Astrocyte (in vitro differentiated cells and primary cell): Measurements from ENCODE around the gene TBC1D24. TPM values are rescaled to one million over a fixed set of nuclear protein-coding genes. Genes with fewer than 3 reads are reported as not detected.

Experiments
- DNase-seq: peaks from one replicate; pipeline ENCODE4 v3.0.0-alpha.2; 2010; ENCODE audit warnings: low read depth
- FAIRE-seq: peaks from 2 replicates; lab custom pipeline; 2011; peaks lifted over from hg19 to GRCh38; lab: Jason Lieb, UNC
- H2AFZ ChIP-seq: 2 replicates; pipeline ENCODE4 v1.6.0; 2012; ENCODE audit warnings: low read depth, low read length, inconsistent platforms
- H3K27ac ChIP-seq: 2 replicates; pipeline ENCODE4 v1.5.1; 2011; ENCODE audit warnings: low read depth, low read length, inconsistent platforms
- H3K27me3 ChIP-seq: 2 replicates; pipeline ENCODE4 v1.6.0; 2011; ENCODE audit warnings: low read length, inconsistent platforms; ENCODE audit not compliant: insufficient read depth
- H3K36me3 ChIP-seq: 2 replicates; pipeline ENCODE4 v1.5.1; 2011; ENCODE audit warnings: low read length, inconsistent platforms; ENCODE audit not compliant: insufficient read depth
- H3K4me1 ChIP-seq: 2 replicates; pipeline ENCODE4 v1.5.1; 2011; ENCODE audit warnings: low read length, inconsistent platforms; ENCODE audit not compliant: insufficient read depth
- H3K4me2 ChIP-seq: 2 replicates; pipeline ENCODE4 v1.6.0; 2012; ENCODE audit warnings: low read length, inconsistent platforms
- H3K4me3 ChIP-seq: 2 replicates; pipeline ENCODE4 v1.5.1; 2011; ENCODE audit warnings: low read depth, mild to moderate bottlenecking, low read length, inconsistent platforms; ENCODE audit not compliant: insufficient read depth
- H3K79me2 ChIP-seq: 2 replicates; pipeline ENCODE4 v1.6.0; 2012; ENCODE audit warnings: mild to moderate bottlenecking, low read length, inconsistent platforms; ENCODE audit not compliant: insufficient read depth
- H3K9ac ChIP-seq: 2 replicates; pipeline ENCODE4 v1.6.0; 2012; ENCODE audit warnings: mild to moderate bottlenecking, low read length, inconsistent platforms
- H3K9me3 ChIP-seq: 2 replicates; pipeline ENCODE4 v1.5.1; 2012; ENCODE audit warnings: low read depth, mild to moderate bottlenecking, low read length, inconsistent platforms; ENCODE audit not compliant: insufficient read depth
- H4K20me1 ChIP-seq: 2 replicates; pipeline ENCODE4 v1.6.0; 2012; ENCODE audit warnings: low read length, inconsistent platforms; ENCODE audit not compliant: insufficient read depth
- H3K27ac Mint-ChIP-seq: one replicate; pipeline ENCODE4 v1.8.0; 2021; ENCODE audit warnings: mild to moderate bottlenecking, mixed read lengths; ENCODE audit not compliant: unreplicated experiment
- H3K27me3 Mint-ChIP-seq: one replicate; pipeline ENCODE4 v1.8.0; 2021; ENCODE audit warnings: low read depth, mixed read lengths; ENCODE audit not compliant: unreplicated experiment
- H3K36me3 Mint-ChIP-seq: one replicate; pipeline ENCODE4 v1.8.0; 2021; ENCODE audit warnings: low read depth, mixed read lengths; ENCODE audit not compliant: unreplicated experiment
- H3K4me1 Mint-ChIP-seq: one replicate; pipeline ENCODE4 v1.8.0; 2021; ENCODE audit warnings: low read depth, mixed read lengths; ENCODE audit not compliant: unreplicated experiment
- H3K4me3 Mint-ChIP-seq: one replicate; pipeline ENCODE4 v1.8.0; 2021; ENCODE audit warnings: mild to moderate bottlenecking, moderate library complexity, mixed read lengths; ENCODE audit not compliant: unreplicated experiment
- H3K9me3 Mint-ChIP-seq: one replicate; pipeline ENCODE4 v1.8.0; 2021; ENCODE audit warnings: mild to moderate bottlenecking, mixed read lengths; ENCODE audit not compliant: unreplicated experiment
- EZH2 ChIP-seq: IDR thresholded peaks from 2 replicates; pipeline ENCODE4 v1.6.1; 2012; ENCODE audit warnings: mild to moderate bottlenecking, low read length, inconsistent platforms; ENCODE audit not compliant: insufficient read depth
- total RNA-seq: library from RNA; stranded (reverse); gene quantifications from 2 replicates; pipeline ENCODE4 v1.2.1, GENCODE V29; 2021
- TF ChIP-seq, protein P1 (sequence below): IDR thresholded peaks from 2 replicates; pipeline ENCODE4 v1.5.1; 2011; ENCODE audit warnings: low read depth, mild to moderate bottlenecking, inconsistent platforms, low read length, moderate library complexity; ENCODE audit not compliant: insufficient read depth

The TBC1D24 gene
- total RNA-seq, 1 donor from 2014 or later = 13.4 TPM

DNA sequence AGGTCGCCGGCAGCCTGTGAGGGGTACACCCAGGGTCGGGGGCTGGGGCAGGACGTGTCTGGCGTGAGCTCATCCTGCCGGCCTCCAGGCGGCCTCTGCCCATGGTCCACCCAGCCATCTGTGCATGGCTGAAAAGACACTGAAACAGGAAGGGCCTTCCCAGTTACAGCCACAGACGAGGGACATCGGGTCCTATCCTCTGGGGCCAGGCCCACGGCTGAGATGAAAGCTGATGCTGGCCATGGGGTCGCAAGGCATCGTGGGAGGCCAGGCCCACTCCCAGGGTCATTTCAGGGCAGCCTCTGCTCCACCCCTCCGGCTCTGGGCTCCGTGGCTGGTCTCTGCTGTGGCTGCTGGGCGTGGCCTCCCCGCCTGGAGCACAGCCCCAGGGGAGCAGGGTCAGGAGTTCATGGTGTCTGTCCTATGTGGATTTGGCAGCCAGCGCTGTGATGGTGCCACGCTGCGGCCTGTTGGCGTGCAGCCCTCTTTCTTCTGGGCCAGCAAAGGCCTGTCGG lies 22.2 kb downstream of the TBC1D24 start:
- H2AFZ ChIP-seq = no peak overlapping the region
- no peaks in the 10 kb centered on the region for H3K9me3 ChIP-seq
- H3K9ac ChIP-seq = no peak overlapping the region
- no peak for FAIRE-seq
- Mint-ChIP-seq H3K27ac (no peak overlapping the region), H3K27me3 (no peaks in the 10 kb centered on the region), H3K4me3 (no peak overlapping the region), H3K36me3 (peaks cover 5% of the 10 kb centered on the region), H3K4me1 (no peaks in the 10 kb centered on the region), H3K9me3 (no peaks in the 10 kb centered on the region)
- no peak for DNase-seq
- no peaks in the 10 kb centered on the region for H3K27me3 ChIP-seq
- H3K4me3 ChIP-seq = no peak overlapping the region
- H3K4me1 ChIP-seq = no peaks in the 10 kb centered on the region
- no peaks in the 10 kb centered on the region for H3K79me2 ChIP-seq
- H4K20me1 ChIP-seq = peaks cover 12% of the 10 kb centered on the region
- H3K27ac ChIP-seq = no peak overlapping the region
- TF ChIP-seq EZH2 = no peak
- TF ChIP-seq, protein P1, sequence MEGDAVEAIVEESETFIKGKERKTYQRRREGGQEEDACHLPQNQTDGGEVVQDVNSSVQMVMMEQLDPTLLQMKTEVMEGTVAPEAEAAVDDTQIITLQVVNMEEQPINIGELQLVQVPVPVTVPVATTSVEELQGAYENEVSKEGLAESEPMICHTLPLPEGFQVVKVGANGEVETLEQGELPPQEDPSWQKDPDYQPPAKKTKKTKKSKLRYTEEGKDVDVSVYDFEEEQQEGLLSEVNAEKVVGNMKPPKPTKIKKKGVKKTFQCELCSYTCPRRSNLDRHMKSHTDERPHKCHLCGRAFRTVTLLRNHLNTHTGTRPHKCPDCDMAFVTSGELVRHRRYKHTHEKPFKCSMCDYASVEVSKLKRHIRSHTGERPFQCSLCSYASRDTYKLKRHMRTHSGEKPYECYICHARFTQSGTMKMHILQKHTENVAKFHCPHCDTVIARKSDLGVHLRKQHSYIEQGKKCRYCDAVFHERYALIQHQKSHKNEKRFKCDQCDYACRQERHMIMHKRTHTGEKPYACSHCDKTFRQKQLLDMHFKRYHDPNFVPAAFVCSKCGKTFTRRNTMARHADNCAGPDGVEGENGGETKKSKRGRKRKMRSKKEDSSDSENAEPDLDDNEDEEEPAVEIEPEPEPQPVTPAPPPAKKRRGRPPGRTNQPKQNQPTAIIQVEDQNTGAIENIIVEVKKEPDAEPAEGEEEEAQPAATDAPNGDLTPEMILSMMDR = no peak
- H3K4me2 ChIP-seq = no peak overlapping the region
- H3K36me3 ChIP-seq = no peaks in the 10 kb centered on the region

DNA sequence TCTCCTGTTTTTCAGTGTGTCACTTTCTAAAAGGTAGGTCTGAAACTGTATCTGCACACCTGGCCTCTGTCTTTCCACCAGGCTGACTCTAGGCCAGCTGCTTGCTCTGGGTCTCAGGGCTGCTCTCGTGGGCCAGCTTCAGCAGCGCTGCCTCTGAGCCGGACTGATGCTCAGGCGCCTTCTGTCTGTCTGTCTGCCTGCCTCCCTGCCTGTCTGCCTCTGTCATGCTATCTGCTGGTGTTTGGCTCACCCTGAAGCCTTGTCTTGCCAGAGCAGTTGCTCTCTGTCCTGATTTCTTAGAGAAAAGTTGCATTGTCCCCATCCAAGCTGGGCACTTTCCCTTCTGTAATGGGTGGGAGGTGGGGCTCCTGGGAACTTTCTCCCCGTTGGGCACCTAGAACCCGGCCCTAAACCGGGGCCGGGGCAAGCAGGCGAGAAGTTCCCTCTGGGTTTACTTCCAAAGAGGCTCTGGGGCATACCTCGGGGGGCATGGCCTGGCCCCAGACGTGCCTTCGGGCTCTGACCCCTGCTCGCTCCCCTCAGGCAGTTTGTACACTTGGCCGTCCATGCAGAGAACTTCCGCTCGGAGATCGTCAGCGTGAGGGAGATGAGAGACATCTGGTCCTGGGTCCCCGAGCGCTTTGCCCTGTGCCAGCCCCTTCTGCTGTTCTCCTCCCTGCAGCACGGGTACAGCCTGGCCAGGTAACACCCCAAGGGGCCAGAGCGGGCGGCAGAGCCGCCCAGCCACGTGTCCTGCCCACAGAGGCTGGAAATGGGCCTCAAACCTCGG lies 23.0 kb downstream of the TBC1D24 start:
- Mint-ChIP-seq H3K4me3 (no peak overlapping the region), H3K36me3 (peaks cover 5% of the 10 kb centered on the region), H3K4me1 (peaks cover 6% of the 10 kb centered on the region), H3K9me3 (no peaks in the 10 kb centered on the region), H3K27ac (no peak overlapping the region), H3K27me3 (no peaks in the 10 kb centered on the region)
- H2AFZ ChIP-seq = no peak overlapping the region
- TF ChIP-seq, protein P1 = no peak
- no peak for TF ChIP-seq EZH2
- H3K27me3 ChIP-seq = no peaks in the 10 kb centered on the region
- no peak overlapping the region for H3K9ac ChIP-seq
- FAIRE-seq (no peak), DNase-seq (no peak)
- no peak overlapping the region for H3K27ac ChIP-seq
- no peaks in the 10 kb centered on the region for H3K9me3 ChIP-seq
- no peaks in the 10 kb centered on the region for H3K79me2 ChIP-seq
- no peak overlapping the region for H3K4me3 ChIP-seq
- peaks cover 7% of the 10 kb centered on the region for H3K4me1 ChIP-seq
- H3K36me3 ChIP-seq = no peaks in the 10 kb centered on the region
- H3K4me2 ChIP-seq = no peak overlapping the region
- H4K20me1 ChIP-seq = peaks cover 19% of the 10 kb centered on the region
